HG03460 (cell line): ENCODE data around the gene NINJ1.
A peak's percentile ranks its signal among the peaks of the same experiment; 100 is the strongest.

Experiments used
- ATAC-seq: cut with Tn5 transposase; IDR thresholded peaks from one replicate; pipeline ENCODE4 v1.9.1; 2021; ENCODE audit not compliant: unreplicated experiment

The NINJ1 gene

DNA sequence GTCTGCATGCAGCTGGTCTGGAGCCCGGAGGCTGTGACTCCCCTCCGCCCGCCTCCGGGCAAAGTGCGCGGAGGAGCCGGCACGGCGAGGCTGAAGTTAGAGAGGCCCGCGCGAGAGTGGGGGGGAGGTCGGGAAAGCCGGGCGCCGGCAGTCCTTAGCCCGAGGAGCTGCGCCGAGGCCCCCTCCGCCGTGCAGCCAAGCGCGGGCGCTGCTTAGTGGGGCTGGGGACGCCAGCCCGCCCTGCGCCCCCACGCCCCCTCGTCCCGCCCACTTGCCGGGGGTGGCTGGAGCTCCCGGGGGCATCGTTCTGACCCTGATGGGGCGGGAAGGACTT, 403 bp downstream of the NINJ1 start:
- ATAC-seq, result no peak

GRCh38 chr9:93132946-93133680, 938 bp downstream of the NINJ1 start:
- ATAC-seq, result peak; percentile 47

GRCh38 chr9:93132287-93132927, 1.6 kb downstream of the NINJ1 start:
- no peak for ATAC-seq

GRCh38 chr9:93131599-93132286, 2.3 kb downstream of the NINJ1 start:
- no peak for ATAC-seq

DNA sequence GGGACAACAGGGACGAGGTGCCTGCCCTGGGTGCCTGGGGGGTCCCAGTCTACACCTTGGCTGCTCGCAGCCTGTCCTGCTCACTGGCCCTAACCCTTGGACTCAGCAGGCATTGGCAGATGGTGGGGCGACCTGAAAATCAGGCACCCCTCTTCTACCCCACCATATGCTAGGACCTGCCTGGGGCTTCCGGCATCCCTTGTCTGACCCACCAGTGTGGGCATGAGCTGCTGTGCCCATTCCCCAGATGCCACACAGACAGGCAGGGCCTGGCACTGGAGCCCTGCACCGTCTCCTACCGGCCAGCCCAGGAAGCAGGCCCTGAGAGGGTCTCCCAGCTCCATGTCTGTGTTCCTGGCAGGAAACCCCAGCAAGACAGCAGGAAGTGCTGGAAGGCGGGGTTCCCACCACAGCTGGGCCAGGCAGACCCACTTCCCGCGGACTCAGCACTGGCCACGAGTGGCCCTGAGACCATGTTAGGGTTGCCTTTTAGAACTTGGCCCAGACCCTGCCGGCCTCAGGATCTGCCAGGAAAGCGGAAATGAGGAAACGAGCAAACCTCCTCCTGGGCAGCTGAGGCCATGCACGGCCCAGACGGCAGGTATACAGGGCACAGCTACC, 3.1 kb downstream of the NINJ1 start:
- ATAC-seq, result no peak

DNA sequence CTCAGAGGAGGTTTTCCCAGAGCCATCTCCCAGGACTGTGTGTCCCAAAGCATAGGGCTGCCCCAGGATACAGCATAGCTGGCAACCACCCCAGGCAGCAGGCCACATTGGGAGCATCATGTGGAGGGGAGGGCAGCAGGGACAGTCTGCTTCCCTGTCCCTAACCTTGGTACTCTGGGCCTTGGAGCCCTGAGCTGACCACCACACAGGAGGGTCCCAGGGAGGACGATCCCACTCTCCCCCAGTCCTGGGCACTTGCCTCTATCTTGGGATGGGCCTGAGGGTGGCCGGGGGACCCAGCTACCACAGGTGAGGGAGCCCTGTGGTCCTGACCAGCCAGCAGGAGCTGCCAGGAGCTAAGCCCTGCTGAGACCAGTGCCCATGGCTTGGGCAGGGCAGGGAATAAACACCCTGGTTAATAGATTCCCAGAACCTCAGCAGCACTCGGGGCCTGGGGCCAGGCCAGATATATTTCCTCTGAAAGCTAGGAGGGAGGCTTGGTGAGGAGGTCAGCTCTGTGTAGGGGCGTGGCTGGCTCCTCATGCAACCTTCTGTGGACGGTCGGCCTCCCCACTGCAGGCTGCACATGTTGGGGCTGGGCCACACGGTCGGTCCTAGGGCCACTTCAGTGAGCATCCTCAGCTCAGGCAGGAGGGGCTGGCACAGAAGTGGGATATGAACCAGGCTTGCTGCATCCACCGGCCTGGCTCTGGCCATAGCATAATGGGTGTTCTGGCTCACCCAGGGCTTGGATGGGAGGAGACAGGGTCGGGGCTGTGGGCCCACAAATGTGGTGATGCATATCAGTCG, 4.2 kb downstream of the NINJ1 start:
- no peak for ATAC-seq

GRCh38 chr9:93129286-93129685, 4.8 kb downstream of the NINJ1 start:
- ATAC-seq, result no peak

- ATAC-seq, result no peak
These were observed 5.3 kb downstream of the NINJ1 start for GRCh38 chr9:93128715-93129224.

- ATAC-seq, result no peak
These were observed 5.9 kb downstream of the NINJ1 start for GRCh38 chr9:93128011-93128714.

- ATAC-seq, result no peak
These were observed 6.6 kb downstream of the NINJ1 start for GRCh38 chr9:93127395-93127911.

- ATAC-seq, result no peak
These were observed 7.2 kb downstream of the NINJ1 start for GRCh38 chr9:93126825-93127368.

- no peak for ATAC-seq
These were observed 7.8 kb downstream of the NINJ1 start for GRCh38 chr9:93126151-93126781.

- no peak for ATAC-seq
These were observed 8.6 kb downstream of the NINJ1 start for GRCh38 chr9:93125331-93125894.

GRCh38 chr9:93124793-93125192, 9.3 kb downstream of the NINJ1 start:
- no peak for ATAC-seq

DNA sequence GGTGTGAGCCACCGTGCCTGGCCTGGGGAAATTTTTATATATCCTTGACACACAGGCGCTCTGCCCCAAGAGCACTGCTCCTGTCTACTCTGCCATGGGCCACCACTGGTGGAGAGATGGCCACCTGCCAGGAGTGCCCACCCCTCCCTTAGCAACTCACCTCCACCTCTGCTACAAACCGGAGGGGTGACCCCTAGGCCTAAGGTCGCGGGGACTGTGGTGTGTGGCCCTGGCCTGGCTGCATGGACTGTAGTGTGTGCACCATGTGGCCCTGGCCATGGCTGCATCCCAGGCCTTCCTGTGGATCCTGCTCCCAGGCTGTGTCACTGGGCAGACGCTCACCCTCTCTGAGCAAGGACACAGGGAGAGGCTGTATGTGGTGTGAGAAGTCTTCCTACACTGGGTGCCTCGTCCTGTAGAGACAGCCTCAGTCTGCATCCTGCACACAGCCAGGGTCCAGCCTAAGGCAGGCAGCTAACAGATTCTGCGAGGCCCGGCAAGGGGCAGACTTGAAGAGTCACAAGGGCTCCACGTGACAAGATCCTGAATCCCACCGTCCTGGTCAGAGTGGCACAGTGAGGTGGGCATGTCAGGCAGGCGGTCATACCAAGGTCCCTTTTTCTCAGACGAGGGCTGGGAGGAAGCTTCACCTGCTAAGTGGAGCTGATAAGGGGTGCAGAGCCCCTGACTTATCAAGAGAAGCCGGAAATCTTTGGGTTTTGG, 10.3 kb downstream of the NINJ1 start:
- ATAC-seq, result no peak

GRCh38 chr9:93122721-93123221, 11.3 kb downstream of the NINJ1 start:
- no peak for ATAC-seq

- ATAC-seq, result no peak
These were observed 12.5 kb downstream of the NINJ1 start for GRCh38 chr9:93121316-93122241.
